Measurements from ENCODE around the gene CD28.

CD28 gene

DNA sequence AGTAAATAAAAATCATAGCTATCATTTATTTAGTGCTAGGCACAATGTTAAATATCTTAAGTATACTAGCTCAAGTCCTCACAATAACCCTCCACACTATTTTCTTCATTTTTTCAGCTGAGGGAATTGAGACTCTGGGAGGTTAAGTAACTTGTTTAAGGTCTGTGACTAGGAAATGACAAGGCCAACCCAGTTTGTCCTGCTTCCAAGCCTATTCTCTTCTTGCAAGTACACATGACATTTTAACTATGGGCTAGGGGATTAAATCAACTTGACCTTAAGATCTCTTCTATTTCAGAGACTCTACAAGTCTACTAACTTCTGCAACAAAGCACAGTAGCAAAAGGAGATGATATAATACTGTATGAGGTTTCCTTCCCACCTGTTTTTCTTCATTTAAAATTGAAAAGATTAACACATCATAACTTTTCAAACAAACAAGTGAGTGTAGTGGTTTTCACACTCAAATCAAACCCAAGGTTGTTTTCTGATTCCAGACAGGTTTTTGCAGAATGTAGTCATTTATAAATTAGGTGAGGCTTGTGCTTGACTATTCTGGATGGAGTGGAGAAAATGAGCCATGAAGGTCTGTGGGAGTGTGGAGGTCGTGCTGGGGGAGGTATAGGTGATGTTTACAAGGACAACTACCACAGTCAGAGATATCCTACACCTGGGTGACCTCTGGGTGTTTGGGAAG is 57.0 kb downstream of the CD28 start:
- Histone ChIP-seq H3K4ac (ENCODE audit: low read length) (no peak overlapping the region), H3K79me1 (ENCODE audit: low read depth, low read length) (no peaks in the 10 kb centered on the region), H3K9me3 (replicated peaks in 1 of 2; ENCODE audit: control insufficient read depth in 2 of 2, insufficient read depth in 1 of 2, low read depth in 1 of 2, low read length in 2 of 2) (peaks cover 0 to 1% of the 10 kb centered on the region in 2 donors), H2BK15ac (ENCODE audit: low read length) (no peak overlapping the region), H3K23ac (ENCODE audit: low read depth, low read length, poor library complexity) (no peak overlapping the region), H3K9ac (ENCODE audit: low read depth, low read length, poor library complexity) (no peak overlapping the region), H2AK5ac (ENCODE audit: low read depth, low read length) (no peak overlapping the region), H3K36me3 (replicated peaks in 1 of 2; ENCODE audit: control insufficient read depth in 2 of 2, insufficient read depth in 2 of 2, low read length in 2 of 2) (no peaks in the 10 kb centered on the region), H3K18ac (ENCODE audit: low read length) (no peak overlapping the region), H3K4me1 (ENCODE audit: control insufficient read depth in 2 of 2, insufficient read depth in 1 of 2, low read depth in 1 of 2, low read length in 2 of 2) (peaks cover 0 to 2% of the 10 kb centered on the region in 2 donors), H3K14ac (ENCODE audit: low read length) (no peak overlapping the region), H4K91ac (ENCODE audit: low read depth, low read length, poor library complexity) (no peak overlapping the region), H2BK5ac (ENCODE audit: low read length) (no peak overlapping the region), H3K27me3 (ENCODE audit: control insufficient read depth in 3 of 3, insufficient read depth in 3 of 3, low read depth in 1 of 3, low read length in 3 of 3) (peaks cover 0 to 4% (median 0%) of the 10 kb centered on the region in 3 experiments), H4K8ac (ENCODE audit: low read depth, low read length) (no peak overlapping the region), H2BK120ac (ENCODE audit: low read depth, low read length) (no peak overlapping the region), H3K4me2 (ENCODE audit: insufficient read depth, low read length, poor library complexity, severe bottlenecking) (no peak overlapping the region), H2BK12ac (ENCODE audit: low read length) (no peak overlapping the region), H3K4me3 (ENCODE audit: low read length in 2 of 2) (no peak overlapping the region), H3K27ac (replicated peaks; ENCODE audit: low read length) (no peak overlapping the region), H2AFZ (ENCODE audit: low read length) (no peak overlapping the region)
- DNase-seq (ENCODE audit: low spot score), result no peak
- WGBS, 2 donors (ENCODE audit: extremely low coverage in 2 of 2, insufficient read length in 2 of 2, insufficient replicate concordance in 1 of 2), result no CpG with 5 or more reads among the region's 1 CpG

DNA sequence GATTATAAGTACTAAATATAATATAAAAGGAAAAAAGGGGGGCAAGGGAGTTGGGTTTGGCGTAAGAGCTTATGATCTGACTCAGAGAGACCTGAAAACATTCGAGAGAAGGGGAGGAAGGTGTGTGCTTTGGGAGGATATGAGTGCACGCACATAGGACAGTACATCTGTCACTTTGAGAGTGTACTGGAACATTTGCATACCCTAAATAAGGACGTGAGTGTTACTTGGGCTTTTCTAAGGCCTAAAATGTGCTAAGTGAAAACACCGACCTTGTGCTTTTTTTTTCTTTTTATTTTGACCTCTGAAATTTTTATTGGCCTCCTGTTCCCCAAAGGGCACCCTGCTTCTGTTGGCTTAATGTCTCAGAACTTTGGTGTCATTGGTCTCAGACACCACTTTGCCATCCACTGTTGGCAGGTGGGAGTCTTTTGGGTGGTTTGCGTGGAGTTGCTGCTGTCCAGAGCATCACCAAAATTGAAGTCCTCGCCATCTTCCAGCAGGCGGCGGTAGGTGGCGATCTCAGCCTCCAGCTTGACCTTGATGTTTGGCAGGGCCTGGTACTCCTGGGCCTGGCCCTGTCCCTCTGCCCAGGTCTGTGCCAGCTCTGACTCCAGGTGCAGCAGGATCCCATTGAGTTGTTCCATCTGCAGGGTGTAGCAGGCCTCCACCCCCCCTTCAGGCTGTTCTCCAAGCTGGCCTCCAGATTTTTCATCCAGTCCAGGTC is 57.7 kb downstream of the CD28 start:
- no peak overlapping the region for H3K4ac ChIP-seq (ENCODE audit: low read length)
- no peak overlapping the region for H2BK15ac ChIP-seq (ENCODE audit: low read length)
- no peak overlapping the region for H3K14ac ChIP-seq (ENCODE audit: low read length)
- DNase-seq (ENCODE audit: low spot score), result no peak
- no peak overlapping the region for H2BK5ac ChIP-seq (ENCODE audit: low read length)
- no peaks in the 10 kb centered on the region for H3K79me1 ChIP-seq (ENCODE audit: low read depth, low read length)
- no peak overlapping the region for H3K4me2 ChIP-seq (ENCODE audit: insufficient read depth, low read length, poor library complexity, severe bottlenecking)
- no peak overlapping the region for H3K18ac ChIP-seq (ENCODE audit: low read length)
- peaks cover 0 to 4% (median 0%) of the 10 kb centered on the region in 3 experiments for H3K27me3 ChIP-seq (ENCODE audit: control insufficient read depth in 3 of 3, insufficient read depth in 3 of 3, low read depth in 1 of 3, low read length in 3 of 3)
- H4K91ac ChIP-seq (ENCODE audit: low read depth, low read length, poor library complexity), result no peak overlapping the region
- H2AFZ ChIP-seq (ENCODE audit: low read length), result no peak overlapping the region
- H2AK5ac ChIP-seq (ENCODE audit: low read depth, low read length), result no peak overlapping the region
- WGBS, 2 donors (ENCODE audit: extremely low coverage in 2 of 2, insufficient read length in 2 of 2, insufficient replicate concordance in 1 of 2), result no CpG with 5 or more reads among the region's 10 CpGs
- H3K36me3 ChIP-seq (replicated peaks in 1 of 2; ENCODE audit: control insufficient read depth in 2 of 2, insufficient read depth in 2 of 2, low read length in 2 of 2), result no peaks in the 10 kb centered on the region
- H4K8ac ChIP-seq (ENCODE audit: low read depth, low read length), result no peak overlapping the region
- H3K9me3 ChIP-seq (replicated peaks in 1 of 2; ENCODE audit: control insufficient read depth in 2 of 2, insufficient read depth in 1 of 2, low read depth in 1 of 2, low read length in 2 of 2), result peaks cover 0 to 1% of the 10 kb centered on the region in 2 donors
- H2BK12ac ChIP-seq (ENCODE audit: low read length), result no peak overlapping the region
- no peak overlapping the region for H3K4me3 ChIP-seq (ENCODE audit: low read length in 2 of 2)
- H3K23ac ChIP-seq (ENCODE audit: low read depth, low read length, poor library complexity), result no peak overlapping the region
- H3K4me1 ChIP-seq (ENCODE audit: control insufficient read depth in 2 of 2, insufficient read depth in 1 of 2, low read depth in 1 of 2, low read length in 2 of 2), result no peaks in the 10 kb centered on the region
- H3K27ac ChIP-seq (replicated peaks; ENCODE audit: low read length), result no peak overlapping the region
- H2BK120ac ChIP-seq (ENCODE audit: low read depth, low read length), result no peak overlapping the region
- H3K9ac ChIP-seq (ENCODE audit: low read depth, low read length, poor library complexity), result no peak overlapping the region

DNA sequence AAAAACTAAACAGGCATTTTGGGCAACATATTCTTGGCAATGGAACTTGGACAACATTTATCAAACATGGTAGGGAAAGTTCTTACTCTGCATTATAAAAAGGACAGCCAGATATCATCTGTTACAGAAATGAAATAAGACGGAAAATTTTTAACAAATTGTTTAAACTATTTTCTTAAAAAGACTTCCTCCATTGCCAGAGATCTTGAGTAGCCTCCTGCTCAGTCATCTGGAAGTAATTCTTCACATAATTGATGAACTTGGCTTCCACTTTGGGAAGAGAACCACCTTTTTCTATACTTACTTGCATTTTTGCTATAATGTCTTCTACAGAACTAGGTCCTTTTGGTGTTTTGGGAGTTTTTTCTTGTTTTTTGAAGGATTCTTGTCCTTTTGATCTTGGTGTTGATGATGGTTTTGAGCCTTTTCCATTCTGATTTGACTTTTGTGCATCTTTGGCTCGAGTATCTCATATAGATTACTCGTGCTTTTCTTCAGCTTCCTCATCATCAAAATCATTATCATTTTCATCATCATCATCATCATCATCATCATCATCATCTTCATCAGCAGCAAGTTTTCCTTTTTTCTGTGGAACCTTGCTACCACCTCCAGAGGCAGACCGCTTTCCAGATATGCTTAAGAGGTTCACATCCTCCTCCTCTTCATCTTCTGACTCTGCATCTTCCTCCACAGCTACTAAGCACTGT is 66.2 kb downstream of the CD28 start:
- no peak overlapping the region for H2AFZ ChIP-seq (ENCODE audit: low read length)
- no peak overlapping the region for H2BK15ac ChIP-seq (ENCODE audit: low read length)
- no CpG with 5 or more reads among the region's 4 CpGs for WGBS, 2 donors (ENCODE audit: extremely low coverage in 2 of 2, insufficient read length in 2 of 2, insufficient replicate concordance in 1 of 2)
- H4K91ac ChIP-seq (ENCODE audit: low read depth, low read length, poor library complexity), result no peak overlapping the region
- H2BK120ac ChIP-seq (ENCODE audit: low read depth, low read length), result no peak overlapping the region
- no peak for DNase-seq (ENCODE audit: low spot score)
- H3K14ac ChIP-seq (ENCODE audit: low read length), result no peak overlapping the region
- no peak overlapping the region for H2AK5ac ChIP-seq (ENCODE audit: low read depth, low read length)
- H4K8ac ChIP-seq (ENCODE audit: low read depth, low read length), result no peak overlapping the region
- H3K27me3 ChIP-seq (ENCODE audit: control insufficient read depth in 3 of 3, insufficient read depth in 3 of 3, low read depth in 1 of 3, low read length in 3 of 3), result no peaks in the 10 kb centered on the region
- no peak overlapping the region for H2BK12ac ChIP-seq (ENCODE audit: low read length)
- H3K18ac ChIP-seq (ENCODE audit: low read length), result no peak overlapping the region
- H3K23ac ChIP-seq (ENCODE audit: low read depth, low read length, poor library complexity), result no peak overlapping the region
- H3K36me3 ChIP-seq (replicated peaks in 1 of 2; ENCODE audit: control insufficient read depth in 2 of 2, insufficient read depth in 2 of 2, low read length in 2 of 2), result no peaks in the 10 kb centered on the region
- H3K4ac ChIP-seq (ENCODE audit: low read length), result no peak overlapping the region
- no peak overlapping the region for H3K27ac ChIP-seq (replicated peaks; ENCODE audit: low read length)
- H3K4me3 ChIP-seq (ENCODE audit: low read length in 2 of 2), result no peak overlapping the region
- H3K9me3 ChIP-seq (replicated peaks in 1 of 2; ENCODE audit: control insufficient read depth in 2 of 2, insufficient read depth in 1 of 2, low read depth in 1 of 2, low read length in 2 of 2), result no peaks in the 10 kb centered on the region
- peaks cover 0 to 1% of the 10 kb centered on the region in 2 donors for H3K4me1 ChIP-seq (ENCODE audit: control insufficient read depth in 2 of 2, insufficient read depth in 1 of 2, low read depth in 1 of 2, low read length in 2 of 2)
- H3K4me2 ChIP-seq (ENCODE audit: insufficient read depth, low read length, poor library complexity, severe bottlenecking), result no peak overlapping the region
- H2BK5ac ChIP-seq (ENCODE audit: low read length), result no peak overlapping the region
- H3K9ac ChIP-seq (ENCODE audit: low read depth, low read length, poor library complexity), result no peak overlapping the region
- no peaks in the 10 kb centered on the region for H3K79me1 ChIP-seq (ENCODE audit: low read depth, low read length)

DNA sequence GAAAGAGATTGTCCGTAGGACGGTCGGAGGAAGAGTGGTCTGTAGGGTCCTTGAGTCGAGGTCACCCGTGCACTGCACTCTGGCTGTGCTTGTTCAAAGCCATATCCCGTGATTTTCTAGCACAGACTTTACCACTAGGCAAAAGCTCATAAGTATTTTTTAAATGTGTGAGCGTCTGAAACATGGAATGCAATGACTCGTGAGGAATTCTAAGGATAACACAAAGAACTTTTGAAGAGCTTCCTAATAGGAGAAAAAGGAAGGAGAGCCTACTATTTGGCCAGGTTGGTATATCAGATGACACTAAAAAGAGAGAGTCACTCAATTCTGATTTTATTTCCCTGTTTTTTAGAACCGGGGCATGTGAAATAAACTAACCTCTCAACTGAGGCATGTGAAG is 68.3 kb downstream of the CD28 start:
- Histone ChIP-seq H3K4ac (ENCODE audit: low read length) (no peak overlapping the region), H2AFZ (ENCODE audit: low read length) (no peak overlapping the region), H3K4me2 (ENCODE audit: insufficient read depth, low read length, poor library complexity, severe bottlenecking) (no peak overlapping the region), H2BK15ac (ENCODE audit: low read length) (no peak overlapping the region), H3K4me3 (ENCODE audit: low read length in 2 of 2) (no peak overlapping the region), H3K27me3 (ENCODE audit: control insufficient read depth in 3 of 3, insufficient read depth in 3 of 3, low read depth in 1 of 3, low read length in 3 of 3) (no peaks in the 10 kb centered on the region), H2BK12ac (ENCODE audit: low read length) (no peak overlapping the region), H3K18ac (ENCODE audit: low read length) (no peak overlapping the region), H3K9ac (ENCODE audit: low read depth, low read length, poor library complexity) (no peak overlapping the region), H3K23ac (ENCODE audit: low read depth, low read length, poor library complexity) (no peak overlapping the region), H2AK5ac (ENCODE audit: low read depth, low read length) (no peak overlapping the region), H3K4me1 (ENCODE audit: control insufficient read depth in 2 of 2, insufficient read depth in 1 of 2, low read depth in 1 of 2, low read length in 2 of 2) (peaks cover 0 to 1% of the 10 kb centered on the region in 2 donors), H4K8ac (ENCODE audit: low read depth, low read length) (no peak overlapping the region), H2BK5ac (ENCODE audit: low read length) (no peak overlapping the region), H3K27ac (replicated peaks; ENCODE audit: low read length) (no peak overlapping the region), H4K91ac (ENCODE audit: low read depth, low read length, poor library complexity) (no peak overlapping the region), H3K79me1 (ENCODE audit: low read depth, low read length) (no peaks in the 10 kb centered on the region), H3K14ac (ENCODE audit: low read length) (no peak overlapping the region), H2BK120ac (ENCODE audit: low read depth, low read length) (no peak overlapping the region), H3K9me3 (replicated peaks in 1 of 2; ENCODE audit: control insufficient read depth in 2 of 2, insufficient read depth in 1 of 2, low read depth in 1 of 2, low read length in 2 of 2) (no peaks in the 10 kb centered on the region), H3K36me3 (replicated peaks in 1 of 2; ENCODE audit: control insufficient read depth in 2 of 2, insufficient read depth in 2 of 2, low read length in 2 of 2) (no peaks in the 10 kb centered on the region)
- DNase-seq (ENCODE audit: low spot score), result no peak
- whole genome bisulfite sequencing, 2 donors (ENCODE audit: extremely low coverage in 2 of 2, insufficient read length in 2 of 2, insufficient replicate concordance in 1 of 2), result no CpG with 5 or more reads among the region's 9 CpGs
